ENCODE results near the gene TRIM16. TPM values are rescaled to one million over a fixed set of nuclear protein-coding genes. Genes with fewer than 3 reads are reported as not detected.
"Not testable (repeated sequence)": the region's sequence is repeated elsewhere in the genome, so short reads cannot be mapped to it uniquely, and the experiment has no call there.

TRIM16 gene
- total and polyA plus RNA-seq, 2 of the 13 experiments (the other 11 are each of a cell fraction or from before 2014, with no cell fraction given), result 12.3 to 23.4 TPM

DNA sequence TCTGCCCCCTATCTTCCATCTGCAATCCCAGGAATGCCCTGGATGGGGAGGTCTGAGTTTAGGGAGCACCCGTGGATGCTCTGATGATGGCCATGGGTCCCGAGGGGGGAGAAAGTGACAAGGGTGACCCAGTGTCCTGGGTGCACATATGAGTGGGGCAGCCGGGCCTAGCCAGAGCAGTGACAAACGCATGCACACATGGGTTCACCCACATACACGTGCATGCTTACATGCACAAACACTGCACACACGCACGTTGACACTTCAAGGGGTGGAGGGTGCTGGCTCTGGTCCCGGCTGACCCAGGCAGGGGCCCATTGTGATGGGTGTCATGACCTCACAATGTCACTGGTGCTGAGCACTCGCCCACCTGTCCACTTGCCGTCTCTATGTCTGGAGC is 47.8 kb upstream of the TRIM16 start, which contains the start of gene TBC1D26:
Gene TBC1D26 (plus strand): TSS at position 384 of the 400 bp plus-strand sequence. CDS start 3,066 bp downstream, outside the sequence.
- DNase-seq (ENCODE audit: low spot score); H3K27me3 ChIP-seq (ENCODE audit: control insufficient read depth in 1 of 2, insufficient read depth in 2 of 2, low read length in 2 of 2); H3K9me3 ChIP-seq (ENCODE audit: low read length); intact Hi-C loops (cut with micrococcal nuclease; ENCODE audit: unreplicated experiment); H3K4me3 ChIP-seq (replicated peaks in 1 of 3; ENCODE audit: insufficient read depth in 1 of 3, low read depth in 2 of 3, low read length in 3 of 3); H2AFZ ChIP-seq (ENCODE audit: low read length); ATAC-seq; BruUV-seq (replicated peaks); H3K79me2 ChIP-seq (ENCODE audit: insufficient read depth, low read length); POLR2A ChIA-PET; in situ Hi-C loops (cut with HindIII; ENCODE audit: extremely low pct_ligation_motif_present, low pct_unique_long_range_greater_than_20kb); FAIRE-seq; H3K4me1 ChIP-seq (ENCODE audit: insufficient read depth, low read length); H3K9ac ChIP-seq (ENCODE audit: insufficient read depth, low read depth, low read length); H3K36me3 ChIP-seq (replicated peaks in 1 of 2; ENCODE audit: control insufficient read depth in 1 of 2, insufficient read depth in 2 of 2, low read length in 2 of 2); H3K27ac ChIP-seq (ENCODE audit: extremely low read length, insufficient read depth, low read length); H3K4me2 ChIP-seq (ENCODE audit: low read depth, low read length); CTCF ChIA-PET (ENCODE audit: low intra/inter-chr PET ratio, low total read pairs); H4K20me1 ChIP-seq (ENCODE audit: insufficient read depth, low read length): not testable (repeated sequence)
- WGBS (ENCODE audit: low lambda C conversion rate), result 41% methylated on average over 4 of the region's 10 CpGs

GRCh38 chr17:15730535-15730934 is 46.4 kb upstream of the TRIM16 start:
- POLR2A ChIA-PET, result not testable (repeated sequence)

More at GRCh38 chr17:15730535-15730934, 46.4 kb upstream of the TRIM16 start:
- H3K79me2 ChIP-seq (ENCODE audit: insufficient read depth, low read length); DNase-seq (ENCODE audit: low spot score); H3K9ac ChIP-seq (ENCODE audit: insufficient read depth, low read depth, low read length); ATAC-seq; H4K20me1 ChIP-seq (ENCODE audit: insufficient read depth, low read length); H3K9me3 ChIP-seq (ENCODE audit: low read length); H3K4me1 ChIP-seq (ENCODE audit: insufficient read depth, low read length); H3K27ac ChIP-seq (ENCODE audit: extremely low read length, insufficient read depth, low read length); CTCF ChIA-PET (ENCODE audit: low intra/inter-chr PET ratio, low total read pairs); H3K36me3 ChIP-seq (replicated peaks in 1 of 2; ENCODE audit: control insufficient read depth in 1 of 2, insufficient read depth in 2 of 2, low read length in 2 of 2); FAIRE-seq; H3K4me2 ChIP-seq (ENCODE audit: low read depth, low read length); intact Hi-C loops (cut with micrococcal nuclease; ENCODE audit: unreplicated experiment); BruUV-seq (replicated peaks); H2AFZ ChIP-seq (ENCODE audit: low read length); in situ Hi-C loops (cut with HindIII; ENCODE audit: extremely low pct_ligation_motif_present, low pct_unique_long_range_greater_than_20kb); H3K27me3 ChIP-seq (ENCODE audit: control insufficient read depth in 1 of 2, insufficient read depth in 2 of 2, low read length in 2 of 2); H3K4me3 ChIP-seq (replicated peaks in 1 of 3; ENCODE audit: insufficient read depth in 1 of 3, low read depth in 2 of 3, low read length in 3 of 3): not testable (repeated sequence)
- WGBS (ENCODE audit: low lambda C conversion rate), result 19% methylated on average over 4 of the region's 14 CpGs
